HepG2 (cell line): Measurements from ENCODE around the gene ANKRD10. TPM values are rescaled to one million over a fixed set of nuclear protein-coding genes. Genes with fewer than 3 reads are reported as not detected.
A peak's percentile ranks its signal among the peaks of the same experiment; 100 is the strongest.

Experiments used
- ATAC-seq: fragments of 200-7000 bp; cut with Tn5 transposase; 3 replicates; pipeline ENCODE4 v1.9.1; 2020; ENCODE audit warnings: mild to moderate bottlenecking, moderate library complexity
- BruUV-seq: library from RNA; stranded (reverse); fragments of 400-500 nt; replicated peaks from 2 replicates; lab custom pipeline; 2021; lab: Mats Ljungman, UMichigan
- CTCF ChIA-PET: fragments of 300-600 bp; formaldehyde crosslinking; extraction: SDS; loops from one replicate; lab custom pipeline; 2021; ENCODE audit warnings: low total read pairs, inconsistent platforms, low intra/inter-chr PET ratio; lab: Yijun Ruan, JAX
- POLR2A ChIA-PET: fragments of 350-600 bp; sonication (Branson Sonifier 250); formaldehyde crosslinking; loops from one replicate; lab custom pipeline; 2020; ENCODE audit warnings: antibody characterized with exemption, inconsistent platforms; lab: Yijun Ruan, JAX
- DNase-seq: peaks from one replicate; pipeline ENCODE4 v3.0.0-alpha.2; 2015; ENCODE audit warnings: low spot score
- FAIRE-seq: peaks from 3 replicates; lab custom pipeline; 2011; peaks lifted over from hg19 to GRCh38; lab: Jason Lieb, UNC
- H2AFZ ChIP-seq: one replicate; pipeline ENCODE4 v1.6.1; 2011; ENCODE audit warnings: low read length, inconsistent platforms
- H3K27ac ChIP-seq: fragments of 300-600 bp; 3 replicates; pipeline ENCODE4 v1.8.0; 2011; ENCODE audit warnings: mixed run types, mild to moderate bottlenecking, mixed read lengths, low read length, inconsistent platforms; ENCODE audit not compliant: insufficient read depth; ENCODE audit errors: extremely low read length
- H3K27me3 ChIP-seq, 2 experiments: fragments of 200-600 bp in 1 of 2; 2 replicates in 1 of 2; 3 replicates in 1 of 2; pipeline versions ENCODE4 v1.6.0 to v1.8.0; 2011; ENCODE audit warnings: low read length in 2 of 2, mild to moderate bottlenecking in 2 of 2, moderate library complexity in 2 of 2, inconsistent platforms in 1 of 2; ENCODE audit not compliant: insufficient read depth in 2 of 2, control insufficient read depth in 1 of 2
- H3K36me3 ChIP-seq, 2 experiments: fragments of 200-600 bp in 1 of 2; replicated peaks in 1 of 2; 2 replicates in 1 of 2; 3 replicates in 1 of 2; pipeline versions ENCODE4 v1.5.1 to v1.8.0; 2011; ENCODE audit warnings: low read length in 2 of 2, inconsistent platforms in 1 of 2; ENCODE audit not compliant: insufficient read depth in 2 of 2, control insufficient read depth in 1 of 2
- H3K4me1 ChIP-seq: 2 replicates; pipeline ENCODE4 v1.5.1; 2012; ENCODE audit warnings: low read length, inconsistent platforms; ENCODE audit not compliant: insufficient read depth
- H3K4me2 ChIP-seq: 2 replicates; pipeline ENCODE4 v1.6.0; 2011; ENCODE audit warnings: low read depth, low read length, inconsistent platforms
- H3K4me3 ChIP-seq, 3 experiments: fragments of 200-600 bp in 1 of 3; sonication (generic), shearing (Covaris generic) in 1 of 3; replicated peaks in 1 of 3; 2 replicates each; pipeline ENCODE4 v1.5.1; 2011 to 2016; ENCODE audit warnings: low read length in 3 of 3, inconsistent platforms in 2 of 3, low read depth in 2 of 3, mild to moderate bottlenecking in 2 of 3, control low read depth in 1 of 3, mixed read lengths in 1 of 3; ENCODE audit not compliant: insufficient read depth in 1 of 3
- H3K79me2 ChIP-seq: one replicate; pipeline ENCODE4 v1.6.1; 2011; ENCODE audit warnings: low read length, inconsistent platforms; ENCODE audit not compliant: insufficient read depth
- H3K9ac ChIP-seq: 2 replicates; pipeline ENCODE4 v1.6.0; 2011; ENCODE audit warnings: mild to moderate bottlenecking, low read depth, low read length, inconsistent platforms; ENCODE audit not compliant: insufficient read depth
- H3K9me3 ChIP-seq: 2 replicates; pipeline ENCODE4 v1.5.1; 2012; ENCODE audit warnings: mild to moderate bottlenecking, low read length
- H4K20me1 ChIP-seq: 2 replicates; pipeline ENCODE4 v1.6.0; 2011; ENCODE audit warnings: inconsistent platforms, mild to moderate bottlenecking, low read length, moderate library complexity; ENCODE audit not compliant: insufficient read depth
- ADNP ChIP-seq: sonication (generic); formaldehyde crosslinking; IDR thresholded peaks from 2 replicates; pipeline ENCODE4 v1.4.0; 2020; ENCODE audit warnings: missing genetic modification reagents
- FOXK2 ChIP-seq: fragments of 450-650 bp; IDR thresholded peaks from 2 replicates; pipeline ENCODE4 v1.6.1; 2016
- GLI4 ChIP-seq: sonication (generic); formaldehyde crosslinking; IDR thresholded peaks from 2 replicates; pipeline ENCODE4 v1.5.1; 2020; ENCODE audit warnings: missing genetic modification reagents, mild to moderate bottlenecking, moderate library complexity, borderline replicate concordance
- HNRNPL ChIP-seq: fragments of 200-400 bp; formaldehyde crosslinking; IDR thresholded peaks from 2 replicates; pipeline ENCODE4 v1.6.1; 2017; ENCODE audit warnings: mild to moderate bottlenecking, low read depth, low read length
- ISX ChIP-seq: sonication (generic); formaldehyde crosslinking; conservative IDR thresholded peaks from 2 replicates; pipeline ENCODE4 v1.5.0; 2020; ENCODE audit warnings: missing genetic modification reagents
- KAT8 ChIP-seq: IDR thresholded peaks from 2 replicates; pipeline ENCODE4 v1.6.1; 2016; ENCODE audit warnings: missing genetic modification reagents, missing compliant biosample characterization
- MTERF4 ChIP-seq: sonication (generic); formaldehyde crosslinking; IDR thresholded peaks from 2 replicates; pipeline ENCODE4 v1.8.0; 2023; ENCODE audit warnings: mild to moderate bottlenecking, missing genetic modification reagents
- NCOR1 ChIP-seq: fragments of 200-600 bp; sonication (generic); IDR thresholded peaks from 2 replicates; pipeline ENCODE4 v1.7.0; 2017; ENCODE audit warnings: antibody characterized with exemption, low read length, borderline replicate concordance
- PHB2 ChIP-seq: fragments of 450-650 bp; IDR thresholded peaks from 2 replicates; pipeline ENCODE4 v1.6.1; 2018; ENCODE audit not compliant: partially characterized antibody
- PLSCR1 ChIP-seq: sonication (generic); formaldehyde crosslinking; IDR thresholded peaks from 2 replicates; pipeline ENCODE4 v1.5.0; 2020; ENCODE audit warnings: missing genetic modification reagents, mild to moderate bottlenecking, borderline replicate concordance
- SIX1 ChIP-seq: sonication (generic); formaldehyde crosslinking; IDR thresholded peaks from 2 replicates; pipeline ENCODE4 v1.4.0; 2020; ENCODE audit warnings: missing genetic modification reagents, borderline replicate concordance
- U2AF1 ChIP-seq: fragments of 200-400 bp; formaldehyde crosslinking; optimal IDR thresholded peaks from 2 replicates; pipeline ENCODE3; 2017; ENCODE audit warnings: mild to moderate bottlenecking, low read depth, low read length
- ZFP37 ChIP-seq: sonication (generic); formaldehyde crosslinking; IDR thresholded peaks from 2 replicates; pipeline ENCODE4 v1.4.0; 2020; ENCODE audit warnings: missing genetic modification reagents, borderline replicate concordance
- ZNF253 ChIP-seq: sonication (generic); formaldehyde crosslinking; IDR thresholded peaks from 2 replicates; pipeline ENCODE4 v1.8.0; 2022; ENCODE audit warnings: mild to moderate bottlenecking, missing genetic modification reagents, borderline replicate concordance
- ZNF691 ChIP-seq: sonication (generic); formaldehyde crosslinking; IDR thresholded peaks from 2 replicates; pipeline ENCODE4 v1.4.0; 2020; ENCODE audit warnings: missing genetic modification reagents, low read depth, mild to moderate bottlenecking, borderline replicate concordance
- WGBS: methylation state at CpG from one replicate; pipeline ENCODE4 v1.1.6; 2017; ENCODE audit warnings: low lambda C conversion rate; 5-methylcytosine and 5-hydroxymethylcytosine counted together
- in situ Hi-C: cut with HindIII; loops from 2 replicates; pipeline ENCODE4 v1.10.0; 2017; ENCODE audit warnings: low pct_unique_long_range_greater_than_20kb; ENCODE audit not compliant: extremely low pct_ligation_motif_present
- intact Hi-C: fragments of 100-400 bp; cut with micrococcal nuclease; formaldehyde crosslinking; loops from one replicate; pipeline ENCODE4 v1.10.0; 2022; ENCODE audit not compliant: unreplicated experiment
- polyA plus RNA-seq, 8 experiments: library from polyadenylated mRNA; depleted of rRNA in 3 of 8; stranded (reverse) in 7 of 8; unstranded in 1 of 8; fragments of >200 nt; fragmentation: Illumina TruSeq in 4 of 8; extraction: Trizol in 4 of 8; gene quantifications; 2 replicates each; pipeline versions ENCODE4 v1.2.1 to v1.2.3, GENCODE V29; 2011 to 2016; ENCODE audit warnings: low read depth in 4 of 8, missing spikeins in 1 of 8, mixed read lengths in 1 of 8; ENCODE audit not compliant: insufficient read depth in 1 of 8
- total RNA-seq, 5 experiments: library from RNA; depleted of rRNA; stranded (reverse); fragments of >200 nt; fragmentation: Illumina TruSeq; extraction: Trizol; gene quantifications; 2 replicates each; pipeline ENCODE4 v1.2.3, GENCODE V29; 2016; ENCODE audit warnings: low read depth in 1 of 5
- TF ChIP-seq, protein P1 (sequence below): sonication (generic); formaldehyde crosslinking; IDR thresholded peaks from 2 replicates; pipeline ENCODE4 v1.5.1; 2020; ENCODE audit warnings: mild to moderate bottlenecking, missing genetic modification reagents

Gene ANKRD10
- total and polyA plus RNA-seq, 2 of the 13 experiments (the other 11 are each of a cell fraction or from before 2014, with no cell fraction given): 108 to 115 TPM

DNA sequence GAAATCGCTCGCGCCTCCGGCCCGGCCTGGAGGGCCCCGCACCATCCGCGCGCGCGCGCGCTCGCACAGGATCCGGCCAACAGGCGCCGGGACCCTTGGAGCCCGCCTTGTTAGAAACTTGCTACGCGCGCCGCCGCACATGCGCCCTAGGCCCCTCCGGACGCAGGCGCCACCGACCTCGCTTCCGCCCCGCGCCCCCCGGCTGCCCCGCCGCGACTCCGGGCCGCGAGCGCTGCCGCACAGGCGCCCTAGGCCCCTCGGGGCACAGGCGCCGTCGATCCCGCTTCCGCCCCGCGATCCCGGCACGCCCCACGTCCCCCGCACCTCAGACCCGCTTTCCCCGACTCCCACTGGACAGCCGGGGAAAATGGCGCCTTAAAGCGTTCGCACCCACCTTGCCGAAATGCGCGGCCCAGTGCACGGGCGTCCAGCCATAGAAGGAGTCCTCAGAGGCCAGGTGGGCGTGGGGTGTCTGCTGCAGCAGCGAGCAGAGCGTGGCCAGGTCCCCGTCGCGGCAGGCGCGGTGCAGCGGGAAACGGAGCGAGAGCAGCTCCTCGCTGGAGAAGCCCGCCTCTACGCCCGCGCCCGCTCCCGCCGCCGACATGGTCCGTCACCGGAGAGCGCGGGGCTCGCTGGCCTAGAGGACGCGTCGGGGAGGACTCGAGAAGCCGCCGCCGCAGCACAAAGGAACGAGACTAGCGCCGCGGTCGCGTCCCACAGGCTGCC lies 375 bp downstream of the ANKRD10 start:
- H3K9me3 ChIP-seq: no peaks in the 10 kb centered on the region
- H3K79me2 ChIP-seq: peaks cover 47% of the 10 kb centered on the region
- no peaks in the 10 kb centered on the region; a peak in 1 of 5 replicates for H3K27me3 ChIP-seq
- H3K4me1 ChIP-seq: peaks cover 47% of the 10 kb centered on the region
- H3K4me3 ChIP-seq: peak overlapping the region; percentile 96 to 100 (median 99)
- no peak overlapping the region for H2AFZ ChIP-seq
- POLR2A ChIA-PET: interaction anchor here (0.9 to 2.6 kb wide), 13 partner anchors 10 to 353 kb away, joined by 3 to 12 read pairs (median 4); partner anchors contain the start of genes CARS2, NAXD and RAB20
- DNase-seq (peak; percentile 58), ATAC-seq (peak; percentile 54), FAIRE-seq (no peak)
- H3K9ac ChIP-seq: peak overlapping the region; percentile 100
- intact Hi-C loops: loop anchor here (2.0 kb wide), 1 partner anchor 202 kb away; the partner anchor contains the start of gene ING1
- in situ Hi-C loops: loop anchor here (10.0 kb wide), 1 partner anchor 210 kb away; the partner anchor contains the start of gene CARS2
- CTCF ChIA-PET: no interaction called here
- H3K27ac ChIP-seq: peak overlapping the region; percentile 100
- BruUV-seq: no TSS peak
- H4K20me1 ChIP-seq: peaks cover 46% of the 10 kb centered on the region
- WGBS: under 1% methylated on average over 23 of the region's 103 CpGs
- H3K36me3 ChIP-seq: peaks cover 4 to 15% of the 10 kb centered on the region in 2 experiments
- H3K4me2 ChIP-seq: peak overlapping the region; percentile 93
- peak; percentile 86 for TF ChIP-seq MTERF4 (CRISPR knock-in tag)
- no peak for TF ChIP-seq PHB2
- TF ChIP-seq U2AF1: peak; percentile 48
- no peak for TF ChIP-seq HNRNPL
- no peak for TF ChIP-seq NCOR1
- no peak for TF ChIP-seq FOXK2
- TF ChIP-seq ZNF691 (CRISPR knock-in tag): peak; percentile 73; the same call in 1 of the 2 replicates
- TF ChIP-seq PLSCR1 (CRISPR knock-in tag): no peak
- TF ChIP-seq, protein P1, sequence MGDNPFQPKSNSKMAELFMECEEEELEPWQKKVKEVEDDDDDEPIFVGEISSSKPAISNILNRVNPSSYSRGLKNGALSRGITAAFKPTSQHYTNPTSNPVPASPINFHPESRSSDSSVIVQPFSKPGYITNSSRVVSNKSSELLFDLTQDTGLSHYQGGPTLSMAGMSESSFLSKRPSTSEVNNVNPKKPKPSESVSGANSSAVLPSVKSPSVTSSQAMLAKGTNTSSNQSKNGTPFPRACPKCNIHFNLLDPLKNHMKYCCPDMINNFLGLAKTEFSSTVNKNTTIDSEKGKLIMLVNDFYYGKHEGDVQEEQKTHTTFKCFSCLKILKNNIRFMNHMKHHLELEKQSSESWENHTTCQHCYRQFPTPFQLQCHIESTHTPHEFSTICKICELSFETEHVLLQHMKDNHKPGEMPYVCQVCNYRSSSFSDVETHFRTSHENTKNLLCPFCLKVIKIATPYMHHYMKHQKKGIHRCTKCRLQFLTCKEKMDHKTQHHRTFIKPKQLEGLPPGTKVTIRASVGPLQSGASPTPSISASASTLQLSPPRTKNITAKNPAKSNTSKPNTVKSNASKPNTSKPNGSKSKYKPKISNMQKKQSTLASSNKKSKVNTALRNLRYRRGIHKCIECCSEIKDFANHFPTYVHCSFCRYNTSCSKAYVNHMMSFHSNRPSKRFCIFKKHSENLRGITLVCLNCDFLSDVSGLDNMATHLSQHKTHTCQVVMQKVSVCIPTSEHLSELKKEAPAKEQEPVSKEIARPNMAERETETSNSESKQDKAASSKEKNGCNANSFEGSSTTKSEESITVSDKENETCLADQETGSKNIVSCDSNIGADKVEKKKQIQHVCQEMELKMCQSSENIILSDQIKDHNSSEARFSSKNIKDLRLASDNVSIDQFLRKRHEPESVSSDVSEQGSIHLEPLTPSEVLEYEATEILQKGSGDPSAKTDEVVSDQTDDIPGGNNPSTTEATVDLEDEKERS (CRISPR knock-in tag): peak; percentile 48; the same call in 1 of the 2 replicates
- TF ChIP-seq GLI4: no peak
- TF ChIP-seq KAT8: no peak
- no peak for TF ChIP-seq ZFP37 (CRISPR knock-in tag)
- TF ChIP-seq ADNP (CRISPR knock-in tag): no peak
- no peak for TF ChIP-seq SIX1
- no peak for TF ChIP-seq ISX (CRISPR knock-in tag)
- TF ChIP-seq ZNF253: no peak
